Measurements from ENCODE around the gene SEC63.

The SEC63 gene

GRCh38 chr6:107989166-107990094 lies 31.4 kb upstream of the SEC63 start:
- Histone ChIP-seq H3K9ac (ENCODE audit: low read depth, low read length) (no peak overlapping the region), H3K9me3 (replicated peaks; ENCODE audit: low read length) (no peaks in the 10 kb centered on the region), H3K27me3 (ENCODE audit: control insufficient read depth, insufficient read depth, low read length) (peaks cover 17% of the 10 kb centered on the region), H3K4me3 (ENCODE audit: low read length) (no peak overlapping the region), H3K36me3 (ENCODE audit: insufficient read depth, low read length) (no peaks in the 10 kb centered on the region), H3K4me1 (ENCODE audit: control insufficient read depth, insufficient read depth, low read length) (no peaks in the 10 kb centered on the region), H3K4me2 (ENCODE audit: low read length) (no peak overlapping the region)

DNA sequence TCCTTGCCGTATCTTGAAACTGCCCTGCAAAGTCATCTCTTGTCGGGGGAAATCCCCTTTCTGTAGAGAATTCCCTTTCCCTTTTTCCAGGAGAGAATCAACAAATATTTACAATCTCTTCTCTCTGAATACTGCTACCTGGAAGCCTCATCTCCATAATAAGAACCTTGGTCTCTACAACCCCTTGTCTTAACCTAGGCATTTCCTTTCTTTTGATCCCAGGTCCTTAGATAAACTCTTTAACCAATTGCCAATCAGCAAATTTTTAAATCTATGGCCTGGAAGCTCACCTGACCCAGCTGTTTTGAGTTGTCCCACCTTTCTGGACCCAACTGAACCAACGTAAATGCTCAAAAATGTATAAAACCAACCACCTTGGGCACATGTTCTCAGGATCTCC lies 30.6 kb upstream of the SEC63 start:
- Histone ChIP-seq H3K4me2 (ENCODE audit: low read length) (no peak overlapping the region), H3K27me3 (ENCODE audit: control insufficient read depth, insufficient read depth, low read length) (peaks cover 17% of the 10 kb centered on the region), H3K4me3 (ENCODE audit: low read length) (no peak overlapping the region), H3K9ac (ENCODE audit: low read depth, low read length) (no peak overlapping the region), H3K9me3 (replicated peaks; ENCODE audit: low read length) (no peaks in the 10 kb centered on the region), H3K36me3 (ENCODE audit: insufficient read depth, low read length) (no peaks in the 10 kb centered on the region), H3K4me1 (ENCODE audit: control insufficient read depth, insufficient read depth, low read length) (no peaks in the 10 kb centered on the region)

GRCh38 chr6:107987805-107988204 lies 29.8 kb upstream of the SEC63 start:
- no peaks in the 10 kb centered on the region for H3K9me3 ChIP-seq (replicated peaks; ENCODE audit: low read length)
- H3K9ac ChIP-seq (ENCODE audit: low read depth, low read length): no peak overlapping the region
- H3K4me2 ChIP-seq (ENCODE audit: low read length): no peak overlapping the region
- no peaks in the 10 kb centered on the region for H3K4me1 ChIP-seq (ENCODE audit: control insufficient read depth, insufficient read depth, low read length)
- no peak overlapping the region for H3K4me3 ChIP-seq (ENCODE audit: low read length)
- H3K27me3 ChIP-seq (ENCODE audit: control insufficient read depth, insufficient read depth, low read length): peaks cover 17% of the 10 kb centered on the region
- no peaks in the 10 kb centered on the region for H3K36me3 ChIP-seq (ENCODE audit: insufficient read depth, low read length)

- Histone ChIP-seq H3K27me3 (ENCODE audit: control insufficient read depth, insufficient read depth, low read length) (peaks cover 22% of the 10 kb centered on the region), H3K9ac (ENCODE audit: low read depth, low read length) (no peak overlapping the region)
Measured at GRCh38 chr6:107985701-107986100, 27.7 kb upstream of the SEC63 start.

DNA sequence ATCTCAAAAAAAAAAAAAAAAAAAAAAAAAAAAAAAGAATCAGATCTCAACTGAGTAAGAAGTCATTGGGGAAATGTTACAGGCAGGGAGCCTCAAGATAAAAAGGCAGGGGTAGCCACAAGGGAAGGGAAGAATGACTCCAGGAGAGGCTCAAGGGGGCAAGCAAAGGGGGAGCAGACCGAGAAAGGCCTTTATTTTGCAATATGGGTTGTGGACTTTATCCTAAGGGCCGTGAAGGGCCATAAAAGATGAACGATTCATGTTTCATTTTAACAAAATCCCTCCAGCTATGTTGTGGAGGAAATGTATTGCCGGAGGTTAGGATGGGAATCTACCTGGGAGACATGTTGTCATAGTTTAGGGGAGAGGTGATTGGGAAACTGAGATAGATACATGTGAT lies 25.8 kb upstream of the SEC63 start:
- Histone ChIP-seq H3K9ac (ENCODE audit: low read depth, low read length) (no peak overlapping the region), H3K4me1 (ENCODE audit: control insufficient read depth, insufficient read depth, low read length) (no peaks in the 10 kb centered on the region), H3K9me3 (replicated peaks; ENCODE audit: low read length) (no peaks in the 10 kb centered on the region), H3K36me3 (ENCODE audit: insufficient read depth, low read length) (no peaks in the 10 kb centered on the region), H3K4me3 (ENCODE audit: low read length) (no peak overlapping the region), H3K27me3 (ENCODE audit: control insufficient read depth, insufficient read depth, low read length) (peaks cover 14% of the 10 kb centered on the region), H3K4me2 (ENCODE audit: low read length) (no peak overlapping the region)

More at GRCh38 chr6:107985701-107986100, 27.7 kb upstream of the SEC63 start:
- Histone ChIP-seq H3K4me2 (ENCODE audit: low read length) (peak overlapping the region; percentile 76), H3K4me1 (ENCODE audit: control insufficient read depth, insufficient read depth, low read length) (no peaks in the 10 kb centered on the region), H3K9me3 (replicated peaks; ENCODE audit: low read length) (no peaks in the 10 kb centered on the region), H3K36me3 (ENCODE audit: insufficient read depth, low read length) (no peaks in the 10 kb centered on the region), H3K4me3 (ENCODE audit: low read length) (peak overlapping the region; percentile 54)

DNA sequence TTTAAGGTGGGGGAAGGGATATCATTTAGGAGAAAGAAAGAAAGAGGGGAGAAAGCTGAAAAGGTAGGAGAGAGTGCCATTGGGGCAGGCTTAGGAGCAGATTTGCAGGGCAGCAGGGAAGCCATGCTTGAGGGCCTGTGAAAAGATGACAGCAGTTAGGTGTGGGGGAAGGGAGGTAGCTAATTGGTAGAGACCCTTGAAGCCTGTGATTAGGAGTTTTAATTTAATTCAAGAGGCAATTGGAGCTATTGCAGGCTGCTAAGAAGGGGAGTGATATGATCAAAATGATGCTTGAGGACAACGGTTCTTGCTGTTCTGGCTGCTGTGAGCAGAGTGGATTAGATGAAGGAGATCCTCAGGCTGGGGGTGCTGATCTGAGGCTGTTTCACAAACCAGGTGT lies 24.5 kb upstream of the SEC63 start:
- H3K4me2 ChIP-seq (ENCODE audit: low read length): no peak overlapping the region
- H3K4me1 ChIP-seq (ENCODE audit: control insufficient read depth, insufficient read depth, low read length): no peaks in the 10 kb centered on the region
- no peaks in the 10 kb centered on the region for H3K36me3 ChIP-seq (ENCODE audit: insufficient read depth, low read length)
- H3K4me3 ChIP-seq (ENCODE audit: low read length): no peak overlapping the region
- H3K9me3 ChIP-seq (replicated peaks; ENCODE audit: low read length): no peaks in the 10 kb centered on the region
- H3K9ac ChIP-seq (ENCODE audit: low read depth, low read length): no peak overlapping the region
- H3K27me3 ChIP-seq (ENCODE audit: control insufficient read depth, insufficient read depth, low read length): peaks cover 14% of the 10 kb centered on the region

- Histone ChIP-seq H3K4me3 (ENCODE audit: low read length) (no peak overlapping the region), H3K9ac (ENCODE audit: low read depth, low read length) (no peak overlapping the region), H3K36me3 (ENCODE audit: insufficient read depth, low read length) (no peaks in the 10 kb centered on the region), H3K27me3 (ENCODE audit: control insufficient read depth, insufficient read depth, low read length) (peaks cover 14% of the 10 kb centered on the region), H3K4me2 (ENCODE audit: low read length) (no peak overlapping the region), H3K4me1 (ENCODE audit: control insufficient read depth, insufficient read depth, low read length) (no peaks in the 10 kb centered on the region), H3K9me3 (replicated peaks; ENCODE audit: low read length) (no peaks in the 10 kb centered on the region)
Measured at GRCh38 chr6:107981695-107982094, 23.7 kb upstream of the SEC63 start.

GRCh38 chr6:107977283-107977682 lies 19.3 kb upstream of the SEC63 start:
- Histone ChIP-seq H3K4me3 (ENCODE audit: low read length) (no peak overlapping the region), H3K4me2 (ENCODE audit: low read length) (no peak overlapping the region), H3K9me3 (replicated peaks; ENCODE audit: low read length) (no peaks in the 10 kb centered on the region), H3K4me1 (ENCODE audit: control insufficient read depth, insufficient read depth, low read length) (no peaks in the 10 kb centered on the region), H3K27me3 (ENCODE audit: control insufficient read depth, insufficient read depth, low read length) (peaks cover 30% of the 10 kb centered on the region), H3K9ac (ENCODE audit: low read depth, low read length) (no peak overlapping the region), H3K36me3 (ENCODE audit: insufficient read depth, low read length) (no peaks in the 10 kb centered on the region)

GRCh38 chr6:107976155-107976783 lies 18.3 kb upstream of the SEC63 start:
- H3K4me3 ChIP-seq (ENCODE audit: low read length): no peak overlapping the region
- H3K4me2 ChIP-seq (ENCODE audit: low read length): no peak overlapping the region
- H3K27me3 ChIP-seq (ENCODE audit: control insufficient read depth, insufficient read depth, low read length): peaks cover 26% of the 10 kb centered on the region
- no peaks in the 10 kb centered on the region for H3K4me1 ChIP-seq (ENCODE audit: control insufficient read depth, insufficient read depth, low read length)
- H3K9me3 ChIP-seq (replicated peaks; ENCODE audit: low read length): no peaks in the 10 kb centered on the region
- H3K9ac ChIP-seq (ENCODE audit: low read depth, low read length): no peak overlapping the region
- H3K36me3 ChIP-seq (ENCODE audit: insufficient read depth, low read length): no peaks in the 10 kb centered on the region

DNA sequence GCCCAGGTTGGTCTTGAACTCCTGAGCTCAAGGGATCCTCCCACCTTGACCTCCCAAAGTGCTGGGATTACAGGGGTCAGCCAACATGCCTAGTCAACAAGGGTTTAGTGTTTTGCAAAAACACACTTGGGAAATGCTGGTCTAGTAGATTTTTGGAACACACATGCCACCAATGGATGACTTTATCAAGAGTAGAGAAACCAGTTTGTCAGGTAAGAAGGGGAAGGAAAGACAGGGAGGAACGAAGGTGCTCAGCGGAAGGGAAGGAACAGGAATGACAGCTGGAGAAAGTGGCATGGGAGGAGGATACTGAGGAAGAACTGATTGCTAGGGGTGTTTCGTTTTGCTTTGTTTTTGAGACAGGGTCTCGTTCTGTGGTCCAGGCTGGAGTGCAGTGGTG lies 15.6 kb upstream of the SEC63 start:
- Histone ChIP-seq H3K4me2 (ENCODE audit: low read length) (no peak overlapping the region), H3K36me3 (ENCODE audit: insufficient read depth, low read length) (no peaks in the 10 kb centered on the region), H3K4me3 (ENCODE audit: low read length) (no peak overlapping the region), H3K4me1 (ENCODE audit: control insufficient read depth, insufficient read depth, low read length) (no peaks in the 10 kb centered on the region), H3K9me3 (replicated peaks; ENCODE audit: low read length) (no peaks in the 10 kb centered on the region), H3K27me3 (ENCODE audit: control insufficient read depth, insufficient read depth, low read length) (peaks cover 36% of the 10 kb centered on the region), H3K9ac (ENCODE audit: low read depth, low read length) (no peak overlapping the region)

GRCh38 chr6:107972413-107973096 lies 14.5 kb upstream of the SEC63 start:
- peaks cover 36% of the 10 kb centered on the region for H3K27me3 ChIP-seq (ENCODE audit: control insufficient read depth, insufficient read depth, low read length)
- no peaks in the 10 kb centered on the region for H3K9me3 ChIP-seq (replicated peaks; ENCODE audit: low read length)
- H3K4me3 ChIP-seq (ENCODE audit: low read length): no peak overlapping the region
- H3K4me2 ChIP-seq (ENCODE audit: low read length): no peak overlapping the region
- no peaks in the 10 kb centered on the region for H3K36me3 ChIP-seq (ENCODE audit: insufficient read depth, low read length)
- H3K4me1 ChIP-seq (ENCODE audit: control insufficient read depth, insufficient read depth, low read length): no peaks in the 10 kb centered on the region
- no peak overlapping the region for H3K9ac ChIP-seq (ENCODE audit: low read depth, low read length)

Measured in skeletal muscle satellite cell (primary cell).